ENCODE results near the gene TLR8.

DNA sequence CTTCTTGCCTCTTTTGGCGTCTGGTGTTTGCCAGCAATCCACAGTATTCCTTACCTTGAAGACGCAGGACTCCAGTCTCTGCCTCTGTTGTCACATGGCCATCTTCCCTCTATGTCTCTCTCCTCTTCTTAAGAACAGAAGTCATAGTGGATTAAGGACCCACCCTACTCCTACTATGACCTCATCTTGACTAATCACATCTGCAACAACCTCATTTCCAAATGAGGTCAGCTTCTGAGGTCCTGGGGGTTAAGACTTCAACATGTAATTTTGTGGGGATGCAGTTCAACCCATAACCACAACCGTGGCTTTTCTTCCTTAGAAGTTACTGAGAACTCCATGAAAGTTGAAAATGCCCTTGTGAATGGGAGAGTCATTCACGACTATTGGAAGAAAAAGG is 23.3 kb downstream of the TLR8 start:
- TF ChIP-seq, protein P1, sequence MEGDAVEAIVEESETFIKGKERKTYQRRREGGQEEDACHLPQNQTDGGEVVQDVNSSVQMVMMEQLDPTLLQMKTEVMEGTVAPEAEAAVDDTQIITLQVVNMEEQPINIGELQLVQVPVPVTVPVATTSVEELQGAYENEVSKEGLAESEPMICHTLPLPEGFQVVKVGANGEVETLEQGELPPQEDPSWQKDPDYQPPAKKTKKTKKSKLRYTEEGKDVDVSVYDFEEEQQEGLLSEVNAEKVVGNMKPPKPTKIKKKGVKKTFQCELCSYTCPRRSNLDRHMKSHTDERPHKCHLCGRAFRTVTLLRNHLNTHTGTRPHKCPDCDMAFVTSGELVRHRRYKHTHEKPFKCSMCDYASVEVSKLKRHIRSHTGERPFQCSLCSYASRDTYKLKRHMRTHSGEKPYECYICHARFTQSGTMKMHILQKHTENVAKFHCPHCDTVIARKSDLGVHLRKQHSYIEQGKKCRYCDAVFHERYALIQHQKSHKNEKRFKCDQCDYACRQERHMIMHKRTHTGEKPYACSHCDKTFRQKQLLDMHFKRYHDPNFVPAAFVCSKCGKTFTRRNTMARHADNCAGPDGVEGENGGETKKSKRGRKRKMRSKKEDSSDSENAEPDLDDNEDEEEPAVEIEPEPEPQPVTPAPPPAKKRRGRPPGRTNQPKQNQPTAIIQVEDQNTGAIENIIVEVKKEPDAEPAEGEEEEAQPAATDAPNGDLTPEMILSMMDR (IDR thresholded peaks at IDR 0.05; ENCODE audit: low read depth, low read length, poor library complexity, severe bottlenecking) = no peak
- TF ChIP-seq EZH2phosphoT487 (IDR thresholded peaks at IDR 0.05; ENCODE audit: borderline replicate concordance, low read length) = no peak
